Body of pancreas (tissue), 4 donors: Measurements from ENCODE around the gene RAD51B. TPM values are rescaled to one million over a fixed set of nuclear protein-coding genes. Genes with fewer than 3 reads are reported as not detected.

ENCODE experiments used
- ATAC-seq: fragments of 150-250 bp; one replicate; pipeline ENCODE4 v1.9.1; 2016
- DNase-seq, 4 donors: peaks; one replicate each; pipeline ENCODE4 v3.0.0-alpha.2; 2019
- H3K27ac ChIP-seq, 4 donors: fragments of 200-600 bp; sonication (generic); 1 replicate in 3 of 4; 2 replicates in 1 of 4; pipeline versions ENCODE4 v1.5.1 to v1.6.1; 2016 to 2019; ENCODE audit warnings: mild to moderate bottlenecking in 1 of 4, mixed read lengths in 1 of 4, moderate library complexity in 1 of 4
- H3K27me3 ChIP-seq, 2 donors: fragments of 200-600 bp; sonication (generic); one replicate each; pipeline ENCODE4 v1.6.0; 2016; ENCODE audit warnings: mild to moderate bottlenecking in 1 of 2
- H3K36me3 ChIP-seq, 2 donors: fragments of 200-600 bp; sonication (generic); replicated peaks in 1 of 2; 2 replicates each; pipeline ENCODE4 v1.5.1; 2016; ENCODE audit warnings: low read depth in 2 of 2; ENCODE audit not compliant: insufficient read depth in 1 of 2
- H3K4me1 ChIP-seq: fragments of 200-600 bp; sonication (generic); one replicate; pipeline ENCODE4 v1.6.0; 2016
- H3K4me3 ChIP-seq, 2 donors: fragments of 200-600 bp; sonication (generic); 1 replicate in 1 of 2; 2 replicates in 1 of 2; pipeline ENCODE4 v1.5.1; 2016 to 2019
- H3K9me3 ChIP-seq, 3 donors: fragments of 200-600 bp; sonication (generic); 1 replicate in 2 of 3; 2 replicates in 1 of 3; pipeline ENCODE4 v1.5.1; 2016
- CTCF ChIP-seq, 7 experiments: fragments of 450-650 bp in 4 of 7; fragments of 200-600 bp in 3 of 7; sonication (generic) in 3 of 7; IDR thresholded peaks; one replicate each; pipeline ENCODE4 v1.5.1; 2016 to 2019; ENCODE audit warnings: antibody characterized with exemption in 7 of 7
- POLR2A ChIP-seq, 3 donors: fragments of 450-650 bp; IDR thresholded peaks; one replicate each; pipeline ENCODE4 v1.6.1; 2016; ENCODE audit warnings: antibody characterized with exemption in 3 of 3, mild to moderate bottlenecking in 2 of 3
- WGBS, 2 donors: methylation state at CpG; one replicate each; pipeline ENCODE4 v1.1.5; 2017; 5-methylcytosine and 5-hydroxymethylcytosine counted together
- intact Hi-C: fragments of 100-400 bp; cut with DNase I; formaldehyde crosslinking; loops from one replicate; pipeline ENCODE4 v1.15.1; 2023
- total RNA-seq, 2 donors: library from RNA; depleted of rRNA; stranded (reverse); fragments of >200 nt; gene quantifications; one replicate each; pipeline ENCODE4 v1.1.0, GENCODE V29; 2016

The RAD51B gene
- total RNA-seq, 2 donors from 2014 or later: 12.2 to 29.6 TPM

- no peaks in the 10 kb centered on the region for H3K27me3 ChIP-seq
- 94 to 99% methylated on average over 5 of the region's 5 CpGs for WGBS, 2 donors
- no peaks in the 10 kb centered on the region for H3K36me3 ChIP-seq
- no peak overlapping the region for H3K4me3 ChIP-seq
- H3K4me1 ChIP-seq: no peaks in the 10 kb centered on the region
- DNase-seq: no peak
- H3K27ac ChIP-seq: no peak overlapping the region
- H3K9me3 ChIP-seq: no peaks in the 10 kb centered on the region
- no peak for ATAC-seq
- intact Hi-C loops: no loop called here
- TF ChIP-seq CTCF (IDR thresholded peaks at IDR 0.05): no peak
- TF ChIP-seq POLR2A (IDR thresholded peaks at IDR 0.05): no peak
Measured at GRCh38 chr14:68747393-68747792, 927.8 kb downstream of the RAD51B start.

- H3K9me3 ChIP-seq: no peaks in the 10 kb centered on the region
- H3K36me3 ChIP-seq: no peaks in the 10 kb centered on the region
- no peaks in the 10 kb centered on the region for H3K4me1 ChIP-seq
- H3K27me3 ChIP-seq: no peaks in the 10 kb centered on the region
- TF ChIP-seq CTCF (IDR thresholded peaks at IDR 0.05) (no peak), POLR2A (IDR thresholded peaks at IDR 0.05) (no peak)
- ATAC-seq: no peak
- DNase-seq: no peak
- H3K4me3 ChIP-seq: no peak overlapping the region
- no peak overlapping the region for H3K27ac ChIP-seq
- intact Hi-C loops: no loop called here
- 85 to 92% methylated on average over 10 of the region's 10 CpGs for WGBS, 2 donors
Measured at GRCh38 chr14:68748260-68748659, 928.7 kb downstream of the RAD51B start.

GRCh38 chr14:68748691-68749090 lies 929.1 kb downstream of the RAD51B start:
- ATAC-seq (no peak), DNase-seq (no peak)
- no peaks in the 10 kb centered on the region for H3K36me3 ChIP-seq
- no peaks in the 10 kb centered on the region for H3K9me3 ChIP-seq
- 87 to 93% methylated on average over 4 to 5 of the region's 5 CpGs for WGBS, 2 donors
- TF ChIP-seq POLR2A (IDR thresholded peaks at IDR 0.05) (no peak), CTCF (IDR thresholded peaks at IDR 0.05) (no peak)
- no peaks in the 10 kb centered on the region for H3K4me1 ChIP-seq
- H3K27me3 ChIP-seq: no peaks in the 10 kb centered on the region
- H3K27ac ChIP-seq: no peak overlapping the region
- intact Hi-C loops: no loop called here
- no peak overlapping the region for H3K4me3 ChIP-seq

- Histone ChIP-seq H3K27me3 (no peaks in the 10 kb centered on the region), H3K4me1 (no peaks in the 10 kb centered on the region), H3K27ac (no peak overlapping the region), H3K36me3 (no peaks in the 10 kb centered on the region), H3K9me3 (no peaks in the 10 kb centered on the region), H3K4me3 (no peak overlapping the region)
- DNase-seq (no peak), ATAC-seq (no peak)
- WGBS, 2 donors: 80 to 89% methylated on average over 11 of the region's 11 CpGs
- no peak for TF ChIP-seq CTCF (IDR thresholded peaks at IDR 0.05)
- TF ChIP-seq POLR2A (IDR thresholded peaks at IDR 0.05): no peak
- intact Hi-C loops: no loop called here
Measured at GRCh38 chr14:68749487-68750475, 930.2 kb downstream of the RAD51B start.
